ENCODE results near the gene ADI1. TPM values are rescaled to one million over a fixed set of nuclear protein-coding genes. Genes with fewer than 3 reads are reported as not detected.

The ADI1 gene
- total and polyA plus RNA-seq, 2 of the 8 experiments (the other 6 are each of a cell fraction or from before 2014, with no cell fraction given): 12.2 to 40.2 TPM

DNA sequence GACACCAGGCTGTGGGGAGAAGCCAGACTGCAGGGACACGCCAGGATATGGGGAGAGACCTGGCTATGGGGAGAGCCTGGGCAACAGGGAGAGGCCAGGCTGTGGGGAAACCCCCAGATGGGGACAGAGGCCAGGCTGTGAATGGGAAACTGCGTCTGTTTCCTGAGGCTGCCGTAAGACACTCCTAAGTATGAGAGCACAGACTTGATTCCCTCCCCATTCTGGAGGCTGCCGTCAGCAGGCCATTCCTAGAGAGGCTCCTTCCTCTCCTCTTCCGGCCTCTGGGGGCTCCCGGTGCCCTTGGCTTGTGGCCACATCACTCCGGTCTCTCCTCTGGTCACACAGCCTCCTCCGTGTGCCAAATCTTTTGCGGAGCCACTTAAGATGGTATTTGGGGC, 32.3 kb downstream of the ADI1 start:
- no peak overlapping the region for H2BK12ac ChIP-seq (ENCODE audit: low read depth, low read length)
- H2AK5ac ChIP-seq (ENCODE audit: low read depth, low read length): no peak overlapping the region
- DNase-seq (ENCODE audit: low read depth in 1 of 2, low spot score in 2 of 2) (no peak), FAIRE-seq (no peak)
- H3K9me3 ChIP-seq (ENCODE audit: insufficient read depth in 2 of 2, low read depth in 1 of 2, low read length in 1 of 2): peaks cover 0 to 17% of the 10 kb centered on the region in 2 experiments; a peak in 1 of 4 replicates
- no peak overlapping the region for H4K5ac ChIP-seq (ENCODE audit: insufficient read length, low read depth, low read length)
- H3K4me2 ChIP-seq (ENCODE audit: insufficient read depth in 1 of 2, low read depth in 2 of 2, low read length in 2 of 2): no peak overlapping the region
- TF ChIP-seq SUZ12 (IDR thresholded peaks at IDR 0.05; ENCODE audit: low read length): no peak
- no peak for TF ChIP-seq SIN3A (conservative IDR thresholded peaks at IDR 0.05 in 1 of 2, IDR thresholded peaks at IDR 0.05 in 1 of 2; ENCODE audit: low read depth in 1 of 2, low read length in 2 of 2)
- TF ChIP-seq SP2 (IDR thresholded peaks at IDR 0.05; ENCODE audit: low read length): no peak
- TF ChIP-seq HDAC2 (IDR thresholded peaks at IDR 0.05; ENCODE audit: borderline replicate concordance in 1 of 2, low read depth in 2 of 2, low read length in 2 of 2): no peak
- TF ChIP-seq POU5F1 (IDR thresholded peaks at IDR 0.05; ENCODE audit: low read depth, low read length): no peak
- TF ChIP-seq CEBPB (IDR thresholded peaks at IDR 0.05; ENCODE audit: low read depth, low read length): no peak
- TF ChIP-seq CBX5 (IDR thresholded peaks at IDR 0.05; ENCODE audit: low read depth, low read length): no peak
- no peak for TF ChIP-seq EGR1 (IDR thresholded peaks at IDR 0.05; ENCODE audit: borderline replicate concordance, low read depth, low read length)
- no peak for TF ChIP-seq SP1 (IDR thresholded peaks at IDR 0.05; ENCODE audit: low read depth, low read length)
- TF ChIP-seq MAFK (IDR thresholded peaks at IDR 0.05; ENCODE audit: low read depth, low read length): no peak
- no peak for TF ChIP-seq TEAD4 (IDR thresholded peaks at IDR 0.05; ENCODE audit: low read depth, low read length)
- TF ChIP-seq FOSL1 (IDR thresholded peaks at IDR 0.05; ENCODE audit: insufficient read depth, low read depth, low read length): no peak
- H2BK20ac ChIP-seq (ENCODE audit: low read length): no peak overlapping the region
- no peak overlapping the region for H3K4me3 ChIP-seq (ENCODE audit: extremely low read depth in 1 of 4, insufficient read depth in 2 of 4, low read depth in 3 of 4, low read length in 4 of 4)
- no peaks in the 10 kb centered on the region for H3K79me2 ChIP-seq (ENCODE audit: control insufficient read depth in 1 of 2, insufficient read depth in 2 of 2, low read length in 2 of 2)
- no peaks in the 10 kb centered on the region for H3K36me3 ChIP-seq (ENCODE audit: control insufficient read depth in 2 of 4, insufficient read depth in 4 of 4, low read length in 3 of 4)
- no peak overlapping the region for H3K27ac ChIP-seq (ENCODE audit: low read depth, low read length)
- H2BK120ac ChIP-seq (replicated peaks; ENCODE audit: low read depth, low read length): no peak overlapping the region
- no peaks in the 10 kb centered on the region for H3K23me2 ChIP-seq (ENCODE audit: low read depth, low read length)
- H2BK5ac ChIP-seq (ENCODE audit: low read depth, low read length): no peak overlapping the region
- no peak overlapping the region for H3K9ac ChIP-seq (replicated peaks in 1 of 4; ENCODE audit: extremely low read depth in 1 of 4, low read depth in 3 of 4, low read length in 3 of 4)
- no peak overlapping the region for H3K4ac ChIP-seq (replicated peaks; ENCODE audit: insufficient read length, low read depth, low read length)
- no peak overlapping the region for H4K8ac ChIP-seq (ENCODE audit: extremely low read depth, insufficient read depth, low read length)
- no peaks in the 10 kb centered on the region for H3K79me1 ChIP-seq (ENCODE audit: low read depth, low read length)
- no peak overlapping the region for H2BK15ac ChIP-seq (ENCODE audit: low read length)
- H2AFZ ChIP-seq (ENCODE audit: low read length): no peak overlapping the region
- no peak overlapping the region for H3K14ac ChIP-seq (ENCODE audit: insufficient read length)
- no peak overlapping the region for H3K23ac ChIP-seq (ENCODE audit: insufficient read length)
- H4K20me1 ChIP-seq (replicated peaks in 1 of 2; ENCODE audit: control insufficient read depth in 1 of 2, insufficient read depth in 2 of 2, low read length in 2 of 2): no peaks in the 10 kb centered on the region
- 88% methylated on average over 9 of the region's 9 CpGs; no CpG with 5 or more reads in 1 of the 2 experiments for WGBS, 2 experiments (ENCODE audit: extremely low coverage in 1 of 2, insufficient coverage in 1 of 2, insufficient read length in 1 of 2, insufficient replicate concordance in 2 of 2, low coverage in 1 of 2, low lambda C conversion rate in 2 of 2, missing lambda C conversion rate in 1 of 2)
- H4K91ac ChIP-seq (replicated peaks; ENCODE audit: insufficient read length, low read length): no peak overlapping the region
- no peaks in the 10 kb centered on the region for H3K27me3 ChIP-seq (replicated peaks in 1 of 4; ENCODE audit: control insufficient read depth in 3 of 4, extremely low read depth in 1 of 4, insufficient read depth in 3 of 4, low read length in 3 of 4)
- H3K18ac ChIP-seq (ENCODE audit: extremely low read depth, low read length): no peak overlapping the region
- ChIA-PET POLR2A (ENCODE audit: partially characterized antibody) (interaction anchor here (0.6 kb wide), 1 partner anchor 10 kb away, joined by 3 read pairs; no protein-coding TSS in a partner anchor), CTCF (ENCODE audit: partially characterized antibody) (interaction anchor here (0.6 to 2.1 kb wide), 2 partner anchors 11 to 25 kb away, joined by 3 to 4 read pairs; no protein-coding TSS in a partner anchor)
- H3K4me1 ChIP-seq (replicated peaks in 1 of 4; ENCODE audit: control insufficient read depth in 3 of 4, insufficient read depth in 4 of 4, low read length in 3 of 4): peaks cover 0 to 5% (median 0%) of the 10 kb centered on the region in 4 experiments; a peak in 1 of 7 replicates
- no peak overlapping the region for H3K56ac ChIP-seq (replicated peaks; ENCODE audit: insufficient read length, low read depth, low read length)

Measured in H1 (cell line).